ENCODE results near the gene MREG. TPM values are rescaled to one million over a fixed set of nuclear protein-coding genes. Genes with fewer than 3 reads are reported as not detected.
"Not testable (repeated sequence)": the region's sequence is repeated elsewhere in the genome, so short reads cannot be mapped to it uniquely, and the experiment has no call there.

Gene MREG
- total RNA-seq, 1 donor: 4.3 TPM

DNA sequence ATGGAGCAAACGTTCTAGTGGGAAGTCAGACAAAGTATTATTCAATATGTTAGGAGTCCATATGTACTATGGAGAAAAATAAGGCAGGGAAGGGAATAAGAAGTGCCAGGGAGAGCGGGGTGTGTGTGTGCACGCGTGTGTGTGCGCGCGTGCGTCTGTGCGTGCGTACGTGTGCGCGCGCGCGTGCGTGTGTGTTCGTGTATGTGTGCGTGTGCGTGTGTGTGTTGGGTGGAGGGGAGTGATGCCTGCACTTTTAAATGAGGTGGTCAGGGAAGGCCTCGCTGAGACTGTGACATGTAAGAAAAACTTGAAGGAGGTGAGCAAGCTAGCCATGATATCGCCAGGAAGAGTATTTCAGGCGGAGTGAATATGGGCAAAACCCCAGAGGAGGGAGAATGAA, 1.6 kb upstream of the MREG start:
- no peak for DNase-seq (ENCODE audit: low read depth)
- H3K4me3 ChIP-seq (ENCODE audit: low read depth, low read length): no peak overlapping the region
- no peak for TF ChIP-seq CTCF (IDR thresholded peaks at IDR 0.05; ENCODE audit: insufficient read depth, low read depth, low read length)

DNA sequence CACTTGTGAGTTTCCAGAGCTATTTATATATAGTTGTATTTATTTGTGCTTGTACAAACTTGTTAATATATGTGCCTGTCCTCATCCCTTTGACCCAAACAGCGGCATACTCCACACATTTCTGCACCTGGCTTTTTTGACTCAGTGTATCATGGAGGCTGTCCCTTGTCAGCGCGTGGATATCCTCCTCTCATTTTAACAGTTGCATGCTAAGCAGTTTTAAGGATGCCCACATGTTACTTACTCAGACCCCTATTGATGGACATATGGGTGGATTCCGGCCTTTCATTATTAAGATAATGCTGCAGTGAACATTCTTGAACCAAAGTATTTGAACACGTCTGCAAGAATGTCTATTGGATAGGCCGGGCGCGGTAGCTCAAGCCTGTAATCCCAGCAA, 655 bp upstream of the MREG start:
- no peak overlapping the region for H3K4me3 ChIP-seq (ENCODE audit: low read depth, low read length)
- TF ChIP-seq CTCF (IDR thresholded peaks at IDR 0.05; ENCODE audit: insufficient read depth, low read depth, low read length): no peak
- DNase-seq (ENCODE audit: low read depth): no peak

GRCh38 chr2:216012830-216013079, 596 bp downstream of the MREG start:
- H3K4me3 ChIP-seq (ENCODE audit: low read depth, low read length): peak overlapping the region; percentile 64
- DNase-seq (ENCODE audit: low read depth): no peak
- no peak for TF ChIP-seq CTCF (IDR thresholded peaks at IDR 0.05; ENCODE audit: insufficient read depth, low read depth, low read length)

DNA sequence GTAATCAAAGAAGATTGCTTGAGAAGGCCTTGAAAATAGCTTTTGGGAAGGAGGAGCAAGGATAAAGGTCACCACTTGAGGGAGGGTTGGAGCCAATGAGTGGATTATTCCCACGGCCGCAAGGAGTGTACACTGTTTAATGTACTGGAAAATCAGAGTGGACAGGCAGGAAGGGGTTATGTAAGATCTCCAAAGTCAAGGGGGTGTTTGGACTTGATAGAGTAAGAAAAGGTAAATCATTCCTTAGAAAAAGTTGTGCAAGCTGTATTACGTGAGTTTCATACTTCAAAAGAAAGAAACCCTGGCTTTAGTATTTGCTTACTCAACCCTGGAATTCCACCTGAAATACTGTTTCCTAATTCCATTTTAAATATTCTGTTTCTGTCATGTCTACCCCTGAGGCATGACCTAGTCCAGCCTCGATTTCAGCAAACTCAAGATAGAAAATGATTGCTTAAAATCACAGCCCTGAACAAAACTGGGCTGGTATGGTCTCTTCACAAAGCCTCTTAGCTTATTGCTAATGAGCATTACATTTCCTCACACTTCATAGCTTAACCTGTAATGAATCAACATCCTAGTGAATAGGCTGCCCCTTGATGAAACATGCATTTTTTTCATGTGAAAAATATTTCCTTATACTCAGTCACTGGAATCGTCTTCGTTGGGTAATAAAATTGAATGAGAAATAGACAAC, 1.1 kb downstream of the MREG start:
- TF ChIP-seq CTCF (IDR thresholded peaks at IDR 0.05; ENCODE audit: insufficient read depth, low read depth, low read length): no peak
- DNase-seq (ENCODE audit: low read depth): no peak
- H3K4me3 ChIP-seq (ENCODE audit: low read depth, low read length): peak overlapping the region; percentile 64

- H3K4me3 ChIP-seq (ENCODE audit: low read depth, low read length); DNase-seq (ENCODE audit: low read depth): not testable (repeated sequence)
Observed at GRCh38 chr2:216009215-216009614, 4.1 kb downstream of the MREG start.

GRCh38 chr2:216008387-216008786, 5.0 kb downstream of the MREG start:
- DNase-seq (ENCODE audit: low read depth): no peak
- no peak for TF ChIP-seq CTCF (IDR thresholded peaks at IDR 0.05; ENCODE audit: insufficient read depth, low read depth, low read length)
- no peak overlapping the region for H3K4me3 ChIP-seq (ENCODE audit: low read depth, low read length)

GRCh38 chr2:216006164-216006663, 7.1 kb downstream of the MREG start:
- peak; percentile 48 for DNase-seq (ENCODE audit: low read depth)
- no peak for TF ChIP-seq CTCF (IDR thresholded peaks at IDR 0.05; ENCODE audit: insufficient read depth, low read depth, low read length)
- no peak overlapping the region for H3K4me3 ChIP-seq (ENCODE audit: low read depth, low read length)
